NCI-H226 (cell line): ENCODE data around the gene AXIN1.
"Not testable (repeated sequence)": the region's sequence is repeated elsewhere in the genome, so short reads cannot be mapped to it uniquely, and the experiment has no call there.

ENCODE experiments used
- DNase-seq: peaks from one replicate; pipeline ENCODE4 v3.0.0-alpha.2; 2015

Gene AXIN1

GRCh38 chr16:381012-381788 lies 28.7 kb upstream of the AXIN1 start:
- no peak for DNase-seq

- no peak for DNase-seq
These were observed 28.2 kb upstream of the AXIN1 start for GRCh38 chr16:380762-381011.

GRCh38 chr16:379961-380761 lies 27.6 kb upstream of the AXIN1 start:
- no peak for DNase-seq

GRCh38 chr16:379183-379960 lies 26.8 kb upstream of the AXIN1 start:
- no peak for DNase-seq

- DNase-seq, result no peak
These were observed 26.3 kb upstream of the AXIN1 start for GRCh38 chr16:378821-379182.

- DNase-seq, result not testable (repeated sequence)
These were observed 25.7 kb upstream of the AXIN1 start for GRCh38 chr16:378113-378820.

- DNase-seq, result no peak
These were observed 25.0 kb upstream of the AXIN1 start for GRCh38 chr16:377419-377951.

GRCh38 chr16:376817-377418 lies 24.4 kb upstream of the AXIN1 start:
- no peak for DNase-seq

GRCh38 chr16:375927-376816 lies 23.6 kb upstream of the AXIN1 start:
- DNase-seq, result no peak

GRCh38 chr16:375212-375611 lies 22.7 kb upstream of the AXIN1 start:
- no peak for DNase-seq

- DNase-seq, result no peak
These were observed 22.0 kb upstream of the AXIN1 start for GRCh38 chr16:374616-374926.

GRCh38 chr16:373848-374615 lies 21.5 kb upstream of the AXIN1 start:
- no peak for DNase-seq

- DNase-seq, result no peak
These were observed 20.6 kb upstream of the AXIN1 start for GRCh38 chr16:373020-373598.

GRCh38 chr16:372302-372983 lies 19.9 kb upstream of the AXIN1 start:
- DNase-seq, result no peak

GRCh38 chr16:371515-372301 lies 19.2 kb upstream of the AXIN1 start:
- no peak for DNase-seq

GRCh38 chr16:370979-371514 lies 18.5 kb upstream of the AXIN1 start:
- DNase-seq, result no peak

- DNase-seq, result peak; percentile 81
These were observed 17.9 kb upstream of the AXIN1 start, which contains the start of gene MRPL28 for GRCh38 chr16:370443-370842. TSS of gene MRPL28 (minus strand) at chr16:370538. CDS start at chr16:370218, 320 bp downstream.

GRCh38 chr16:369866-370436 lies 17.4 kb upstream of the AXIN1 start:
- no peak for DNase-seq
